ENCODE results near the gene DTHD1. TPM values are rescaled to one million over a fixed set of nuclear protein-coding genes. Genes with fewer than 3 reads are reported as not detected.

DTHD1 gene
- total and polyA plus RNA-seq, 10 of the 15 experiments (the other 5 are each of a cell fraction or from before 2014, with no cell fraction given) = 0.05 to 2.8 (median 1.4) TPM

- TF ChIP-seq CEBPZ (IDR thresholded peaks at IDR 0.05; ENCODE audit: low read depth, low read length) (no peak), ATF3 (IDR thresholded peaks at IDR 0.05; ENCODE audit: borderline replicate concordance, extremely low read depth, low read depth, low read length) (no peak), EGR1 (IDR thresholded peaks at IDR 0.05; ENCODE audit: borderline replicate concordance in 1 of 2, low read depth in 2 of 2, low read length in 2 of 2) (0 out of 3 replicates have a peak, but pooled peaks of 1 of the 2 experiments have one; percentile 18), SMARCA5 (IDR thresholded peaks at IDR 0.05) (no peak), KDM1A (IDR thresholded peaks at IDR 0.05; ENCODE audit: borderline replicate concordance) (no peak), RCOR1 (conservative IDR thresholded peaks at IDR 0.05; ENCODE audit: low read depth, low read length) (no peak), MLLT1 (IDR thresholded peaks at IDR 0.05) (peak; percentile 17; the same call in 1 of the 2 replicates), TCF7 (IDR thresholded peaks at IDR 0.05; ENCODE audit: borderline replicate concordance) (no peak), BRCA1 (IDR thresholded peaks at IDR 0.05; ENCODE audit: low read depth, low read length) (no peak), NFYA (IDR thresholded peaks at IDR 0.05; ENCODE audit: borderline replicate concordance, low read depth, low read length) (no peak), PAX8 (IDR thresholded peaks at IDR 0.05) (no peak), NR2C2 (IDR thresholded peaks at IDR 0.05; ENCODE audit: borderline replicate concordance, control insufficient read depth, insufficient read length, low read depth) (no peak), SMAD5 (IDR thresholded peaks at IDR 0.05; ENCODE audit: low read depth) (no peak), ZNF687 (IDR thresholded peaks at IDR 0.05) (no peak), YY1 (IDR thresholded peaks at IDR 0.05; ENCODE audit: low read depth, low read length) (no peak), PBX3 (IDR thresholded peaks at IDR 0.05; ENCODE audit: insufficient replicate concordance, low read depth, low read length) (peak; percentile 68), ELK1 (IDR thresholded peaks at IDR 0.05; ENCODE audit: low read depth, low read length) (no peak), FOS (IDR thresholded peaks at IDR 0.05; ENCODE audit: borderline replicate concordance, extremely low read depth, insufficient read length) (no peak)
These were observed 67.1 kb downstream of the DTHD1 start (continued) for GRCh38 chr4:36348403-36348938.
